AG09319 (cell line): ENCODE data around the gene SHB.

ENCODE experiments used
- DNase-seq: peaks from one replicate; pipeline ENCODE4 v3.0.0-alpha.2; 2010; ENCODE audit warnings: low read depth; ENCODE audit errors: extremely low read depth
- CTCF ChIP-seq: IDR thresholded peaks from 2 replicates; pipeline ENCODE4 v1.5.1; 2011; ENCODE audit warnings: low read depth, mild to moderate bottlenecking, inconsistent platforms, low read length, moderate library complexity

SHB gene

DNA sequence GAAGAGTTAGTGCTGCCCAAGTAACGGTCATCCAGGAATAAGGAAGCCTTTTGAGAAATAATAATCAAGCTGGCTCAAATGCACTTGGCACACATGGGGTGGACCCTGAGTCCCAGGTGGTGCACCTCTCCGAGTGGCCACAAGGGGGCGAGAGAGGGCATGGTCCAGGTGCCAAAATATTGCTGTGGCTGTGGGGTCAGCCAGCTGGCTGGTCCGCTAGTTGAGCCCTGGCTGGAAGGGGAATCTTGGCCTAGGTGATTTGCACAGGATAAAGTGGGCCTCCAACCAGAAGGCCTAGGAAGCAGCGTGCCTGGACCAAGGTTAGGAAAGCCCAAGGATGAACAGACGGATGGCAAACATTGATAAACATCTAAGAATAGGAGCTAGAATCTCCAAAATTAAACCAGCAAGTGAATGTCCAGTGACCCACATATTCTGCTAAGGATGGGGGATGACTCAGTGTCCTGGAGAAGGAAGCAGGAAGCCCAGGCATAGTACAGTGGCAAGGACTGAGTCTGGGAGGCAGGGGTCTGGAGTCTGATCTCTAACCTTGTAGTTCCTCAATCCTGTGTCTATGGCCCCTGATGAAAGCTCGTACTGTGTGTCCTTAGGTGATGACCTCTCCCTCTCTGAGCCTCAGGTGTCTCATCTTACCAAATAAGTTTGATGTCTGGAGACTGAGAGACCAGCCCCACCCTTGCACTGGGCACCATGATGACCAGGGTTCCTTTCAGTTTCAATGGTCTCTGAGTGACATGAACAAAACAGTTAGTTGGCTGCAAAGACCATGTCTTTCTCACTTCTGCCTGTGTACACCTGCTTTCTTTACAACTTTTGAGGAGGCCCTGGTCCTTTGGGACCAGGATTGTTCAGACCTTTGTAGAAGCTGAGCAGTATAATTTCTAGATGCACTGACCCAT is 19.2 kb upstream of the SHB start:
- no peak for DNase-seq
- TF ChIP-seq CTCF, result peak; percentile 95

- no peak for DNase-seq
- TF ChIP-seq CTCF, result no peak
These were observed 17.5 kb upstream of the SHB start for GRCh38 chr9:38086496-38086895.

GRCh38 chr9:38085308-38085707 is 16.3 kb upstream of the SHB start:
- no peak for TF ChIP-seq CTCF
- DNase-seq, result no peak

- no peak for TF ChIP-seq CTCF
- DNase-seq, result no peak
These were observed 15.5 kb upstream of the SHB start for GRCh38 chr9:38084556-38084880.

GRCh38 chr9:38083858-38084555 is 15.0 kb upstream of the SHB start:
- DNase-seq, result no peak
- no peak for TF ChIP-seq CTCF

DNA sequence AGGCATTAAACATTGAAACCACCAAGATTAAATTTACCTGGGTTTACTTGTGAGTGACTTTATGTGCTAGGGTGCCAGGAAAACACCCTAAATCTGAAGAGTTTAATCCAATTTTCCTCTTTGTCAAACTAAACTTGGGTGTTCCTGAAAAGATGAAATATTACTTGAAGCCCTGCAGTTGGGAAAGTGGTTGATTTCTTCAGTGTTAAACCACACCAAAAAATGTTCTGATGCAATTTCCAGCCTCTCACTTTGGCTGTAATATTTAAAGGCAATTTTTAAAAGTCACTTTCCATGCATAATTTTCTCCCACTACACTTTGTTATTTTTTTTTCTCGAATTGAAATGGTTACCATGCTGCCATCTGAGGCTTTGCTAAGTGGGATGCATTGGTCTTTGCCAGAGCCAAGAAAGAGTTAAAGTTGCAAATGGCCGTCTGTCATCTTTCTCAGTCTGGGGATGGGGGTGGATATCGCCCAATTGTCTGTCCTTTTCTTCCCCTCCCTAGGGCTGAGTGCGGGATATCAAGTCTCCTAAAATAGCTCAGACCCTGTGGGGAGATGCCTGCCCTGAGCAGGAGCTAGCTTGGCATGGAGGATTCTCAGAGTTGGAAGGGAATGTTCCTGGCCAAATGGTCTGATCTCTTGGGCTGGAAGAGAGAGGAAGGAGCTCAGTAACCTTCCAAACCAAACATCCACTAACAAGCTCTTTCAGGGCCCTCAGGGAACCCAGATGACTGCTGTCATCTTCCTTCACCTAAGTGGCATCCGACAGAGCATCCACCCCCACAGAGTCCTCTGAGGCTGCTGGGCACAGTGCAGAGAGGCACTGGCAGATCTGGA is 13.6 kb upstream of the SHB start:
- no peak for DNase-seq
- no peak for TF ChIP-seq CTCF
